ENCODE measurements around the gene PPP1R15A.
A peak's percentile ranks its signal among the peaks of the same experiment; 100 is the strongest.
"Not testable (repeated sequence)": the region's sequence is repeated elsewhere in the genome, so short reads cannot be mapped to it uniquely, and the experiment has no call there.

Gene PPP1R15A

DNA sequence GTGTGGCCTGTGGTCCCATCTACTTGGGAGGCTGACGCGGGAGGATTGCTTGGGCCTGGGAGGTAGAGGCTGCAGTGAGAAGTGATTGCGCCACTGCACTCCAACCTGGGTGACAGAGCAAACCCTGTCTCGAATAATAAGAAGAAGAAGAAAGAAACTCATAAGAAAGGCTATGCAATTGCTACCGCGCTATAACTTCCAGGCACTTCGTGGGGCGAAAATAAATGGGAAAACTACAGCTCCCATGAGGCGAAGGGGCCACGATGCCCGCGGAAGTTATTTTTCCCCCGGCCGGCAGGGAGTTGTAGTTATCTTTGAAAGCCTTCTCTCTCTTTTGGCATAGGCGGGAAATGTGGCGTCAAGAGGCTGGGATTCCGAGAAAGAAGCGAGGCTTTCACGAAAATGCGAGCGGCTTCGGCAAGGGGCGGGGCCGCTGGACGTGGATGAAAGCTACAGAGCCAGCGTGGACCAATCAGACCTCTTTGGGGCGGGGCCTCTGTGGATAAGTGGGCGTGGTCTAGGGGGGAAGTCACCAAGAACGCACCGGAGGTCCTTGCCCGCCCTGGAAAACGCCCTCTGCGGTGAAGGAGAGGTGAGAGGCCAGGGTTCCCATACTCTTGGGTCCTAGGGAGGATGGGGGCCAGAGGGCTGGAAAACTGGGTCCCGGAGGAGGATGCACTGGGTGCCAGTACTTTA, 27.7 kb downstream of the PPP1R15A start, which contains the start of gene NUCB1:
Gene NUCB1 (plus strand): TSS at position 532 of the 696 bp plus-strand sequence. CDS start 485 bp downstream, outside the sequence.
- no peak within 1 kb of the TSS for H3K27ac ChIP-seq (ENCODE audit: low read length)
- H3K27me3 ChIP-seq (ENCODE audit: control insufficient read depth, insufficient read depth, low read length): no peaks in the 10 kb centered on the region
- H3K9me3 ChIP-seq (ENCODE audit: control insufficient read depth, insufficient read depth, low read length): no peaks in the 10 kb centered on the region
- peak within 1 kb of the TSS; percentile 71 for H3K4me3 ChIP-seq (ENCODE audit: low read length)
- H3K36me3 ChIP-seq (ENCODE audit: control insufficient read depth, insufficient read depth, low read length): no peaks in the 10 kb centered on the region
- WGBS (ENCODE audit: insufficient coverage, insufficient read length): no CpG with 5 or more reads among the region's 34 CpGs
- peaks cover 1% of the 10 kb centered on the region; the same call in 1 of the 2 replicates for H3K4me1 ChIP-seq (ENCODE audit: control insufficient read depth, insufficient read depth, low read length)
- DNase-seq (ENCODE audit: low read depth, low spot score): peak; percentile 96

DNA sequence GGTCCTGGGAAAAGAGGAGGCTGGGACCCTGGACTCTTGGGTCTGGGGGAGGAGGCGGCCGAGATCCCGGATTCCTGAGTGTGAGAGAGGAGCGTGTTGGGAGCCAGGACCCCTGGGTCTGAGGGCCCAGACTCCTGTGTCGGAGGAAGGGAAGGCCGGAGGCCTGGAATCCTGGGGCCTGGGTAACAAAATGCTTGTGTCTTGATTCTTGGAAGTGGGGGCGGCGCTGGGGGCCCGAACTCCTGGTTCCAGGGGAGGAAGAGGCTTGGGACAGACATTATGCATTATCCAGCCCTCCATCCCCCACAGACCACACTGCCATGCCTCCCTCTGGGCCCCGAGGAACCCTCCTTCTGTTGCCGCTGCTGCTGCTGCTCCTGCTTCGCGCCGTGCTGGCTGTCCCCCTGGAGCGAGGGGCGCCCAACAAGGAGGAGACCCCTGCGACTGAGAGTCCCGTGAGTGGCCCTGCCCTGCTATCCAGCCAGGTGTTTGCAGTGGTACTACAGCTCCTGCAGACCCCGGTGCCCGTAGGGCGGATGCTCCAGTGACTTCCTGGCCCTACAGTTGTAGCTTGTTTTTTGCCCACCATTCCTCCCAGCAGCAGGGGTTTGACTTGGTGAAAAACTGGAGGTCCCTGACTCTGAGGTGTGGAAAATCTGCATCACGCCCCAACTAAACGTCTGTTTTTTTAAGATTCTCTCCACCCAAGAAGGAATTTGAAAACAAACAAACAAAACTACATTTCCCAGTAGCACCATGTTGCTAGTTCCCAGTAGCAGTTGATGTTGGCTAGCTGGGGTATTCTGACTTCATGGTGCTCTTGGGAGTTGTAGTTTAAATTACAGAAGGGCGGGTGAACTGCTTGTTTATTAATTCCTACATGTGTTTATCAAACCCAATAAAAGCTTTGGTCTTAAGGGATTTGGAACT, 28.5 kb downstream of the PPP1R15A start:
- H3K27ac ChIP-seq (ENCODE audit: low read length): no peak overlapping the region
- peaks cover 6% of the 10 kb centered on the region; the same call in 1 of the 2 replicates for H3K36me3 ChIP-seq (ENCODE audit: control insufficient read depth, insufficient read depth, low read length)
- no peaks in the 10 kb centered on the region for H3K27me3 ChIP-seq (ENCODE audit: control insufficient read depth, insufficient read depth, low read length)
- H3K4me1 ChIP-seq (ENCODE audit: control insufficient read depth, insufficient read depth, low read length): peaks cover 1% of the 10 kb centered on the region; the same call in 1 of the 2 replicates
- no peak for DNase-seq (ENCODE audit: low read depth, low spot score)
- WGBS (ENCODE audit: insufficient coverage, insufficient read length): no CpG with 5 or more reads among the region's 24 CpGs
- H3K4me3 ChIP-seq (ENCODE audit: low read length): peak overlapping the region; percentile 71
- no peaks in the 10 kb centered on the region for H3K9me3 ChIP-seq (ENCODE audit: control insufficient read depth, insufficient read depth, low read length)

DNA sequence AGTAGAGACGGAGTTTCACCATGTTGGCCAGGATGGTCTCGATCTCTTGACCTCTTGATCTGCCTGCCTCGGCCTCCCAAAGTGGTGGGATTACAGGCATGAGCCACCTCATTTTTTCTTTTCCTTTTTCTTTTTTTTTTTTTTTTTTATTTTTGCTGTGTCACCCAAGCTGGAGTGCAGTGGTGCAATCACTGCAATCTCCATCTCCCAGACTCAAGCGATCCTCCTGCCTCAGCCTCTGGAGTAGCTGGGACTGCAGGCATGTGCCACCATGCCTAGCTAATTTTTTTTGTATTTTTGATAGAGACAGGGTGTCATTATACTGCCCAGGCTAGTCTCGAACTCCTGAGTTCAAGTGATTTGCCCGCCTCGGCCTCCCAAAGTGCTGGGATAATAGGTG, 30.1 kb downstream of the PPP1R15A start:
- not testable (repeated sequence) for H3K4me3 ChIP-seq (ENCODE audit: low read length); H3K9me3 ChIP-seq (ENCODE audit: control insufficient read depth, insufficient read depth, low read length); H3K27ac ChIP-seq (ENCODE audit: low read length); H3K36me3 ChIP-seq (ENCODE audit: control insufficient read depth, insufficient read depth, low read length); DNase-seq (ENCODE audit: low read depth, low spot score); H3K27me3 ChIP-seq (ENCODE audit: control insufficient read depth, insufficient read depth, low read length); H3K4me1 ChIP-seq (ENCODE audit: control insufficient read depth, insufficient read depth, low read length)
- WGBS (ENCODE audit: insufficient coverage, insufficient read length): no CpG with 5 or more reads among the region's 7 CpGs

- not testable (repeated sequence) for H3K9me3 ChIP-seq (ENCODE audit: control insufficient read depth, insufficient read depth, low read length); DNase-seq (ENCODE audit: low read depth, low spot score); H3K27me3 ChIP-seq (ENCODE audit: control insufficient read depth, insufficient read depth, low read length); H3K27ac ChIP-seq (ENCODE audit: low read length); H3K4me3 ChIP-seq (ENCODE audit: low read length); H3K4me1 ChIP-seq (ENCODE audit: control insufficient read depth, insufficient read depth, low read length)
- H3K36me3 ChIP-seq (ENCODE audit: control insufficient read depth, insufficient read depth, low read length): peaks cover 13% of the 10 kb centered on the region
Measured at GRCh38 chr19:48903788-48904187, 31.6 kb downstream of the PPP1R15A start.

GRCh38 chr19:48905664-48906063, 33.4 kb downstream of the PPP1R15A start:
- no CpG with 5 or more reads among the region's 14 CpGs for WGBS (ENCODE audit: insufficient coverage, insufficient read length)
- Histone ChIP-seq H3K27ac (ENCODE audit: low read length) (no peak overlapping the region), H3K4me1 (ENCODE audit: control insufficient read depth, insufficient read depth, low read length) (no peaks in the 10 kb centered on the region; the same call in 1 of the 2 replicates), H3K27me3 (ENCODE audit: control insufficient read depth, insufficient read depth, low read length) (no peaks in the 10 kb centered on the region), H3K4me3 (ENCODE audit: low read length) (no peak overlapping the region), H3K9me3 (ENCODE audit: control insufficient read depth, insufficient read depth, low read length) (no peaks in the 10 kb centered on the region), H3K36me3 (ENCODE audit: control insufficient read depth, insufficient read depth, low read length) (peaks cover 14% of the 10 kb centered on the region)
- no peak for DNase-seq (ENCODE audit: low read depth, low spot score)

DNA sequence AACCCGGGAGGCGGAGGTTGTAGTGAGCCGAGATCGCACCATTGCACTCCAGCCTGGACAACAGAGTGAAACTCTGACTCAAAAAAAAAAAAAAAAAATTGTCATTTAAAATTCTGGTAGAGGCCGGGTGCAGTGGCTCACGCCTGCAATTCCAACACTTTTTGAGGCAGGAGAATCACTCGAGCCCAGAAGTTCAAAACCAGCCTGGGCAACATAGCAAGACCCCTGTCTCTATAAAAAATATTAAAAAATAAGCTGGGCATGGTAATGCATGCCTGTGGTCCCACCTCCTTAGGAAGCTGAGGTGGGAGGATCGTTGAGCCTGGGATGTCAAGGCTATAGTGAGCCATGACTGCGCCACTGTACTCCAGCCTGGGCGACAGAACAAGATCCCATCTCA, 34.1 kb downstream of the PPP1R15A start:
- Histone ChIP-seq H3K27ac (ENCODE audit: low read length) (no peak overlapping the region), H3K4me3 (ENCODE audit: low read length) (no peak overlapping the region), H3K9me3 (ENCODE audit: control insufficient read depth, insufficient read depth, low read length) (no peaks in the 10 kb centered on the region), H3K4me1 (ENCODE audit: control insufficient read depth, insufficient read depth, low read length) (no peaks in the 10 kb centered on the region), H3K27me3 (ENCODE audit: control insufficient read depth, insufficient read depth, low read length) (no peaks in the 10 kb centered on the region), H3K36me3 (ENCODE audit: control insufficient read depth, insufficient read depth, low read length) (peaks cover 17% of the 10 kb centered on the region)
- DNase-seq (ENCODE audit: low read depth, low spot score): no peak
- no CpG with 5 or more reads among the region's 10 CpGs for WGBS (ENCODE audit: insufficient coverage, insufficient read length)

DNA sequence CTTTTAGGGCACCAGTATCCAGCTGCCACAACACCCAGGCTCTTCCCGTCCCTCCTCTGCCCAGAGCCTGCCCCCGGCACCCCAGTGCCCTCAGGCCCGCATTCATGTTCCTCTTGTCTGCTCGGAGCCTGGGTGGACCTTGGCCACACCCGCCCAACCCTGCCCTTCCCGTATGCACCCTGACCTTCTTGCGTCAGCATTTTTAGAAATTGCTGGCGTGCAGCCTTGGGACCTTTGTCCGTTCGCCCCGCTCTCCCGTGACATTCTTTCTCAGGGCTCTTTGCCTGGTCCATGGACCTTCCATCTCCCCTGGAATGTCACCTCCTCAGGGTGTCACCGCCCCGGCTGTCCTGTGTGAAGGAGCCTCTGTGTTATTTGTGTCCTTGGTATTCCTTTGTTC, 35.5 kb downstream of the PPP1R15A start:
- no peaks in the 10 kb centered on the region for H3K27me3 ChIP-seq (ENCODE audit: control insufficient read depth, insufficient read depth, low read length)
- no peak for DNase-seq (ENCODE audit: low read depth, low spot score)
- no peak overlapping the region for H3K27ac ChIP-seq (ENCODE audit: low read length)

GRCh38 chr19:48909424-48910077, 37.3 kb downstream of the PPP1R15A start:
- H3K36me3 ChIP-seq (ENCODE audit: control insufficient read depth, insufficient read depth, low read length): peaks cover 32% of the 10 kb centered on the region
- not testable (repeated sequence) for H3K9me3 ChIP-seq (ENCODE audit: control insufficient read depth, insufficient read depth, low read length); H3K4me3 ChIP-seq (ENCODE audit: low read length); DNase-seq (ENCODE audit: low read depth, low spot score); H3K27ac ChIP-seq (ENCODE audit: low read length); H3K27me3 ChIP-seq (ENCODE audit: control insufficient read depth, insufficient read depth, low read length); H3K4me1 ChIP-seq (ENCODE audit: control insufficient read depth, insufficient read depth, low read length)
- WGBS (ENCODE audit: insufficient coverage, insufficient read length): no CpG with 5 or more reads among the region's 11 CpGs

More for the DNA sequence above, 35.5 kb downstream of the PPP1R15A start:
- no CpG with 5 or more reads among the region's 14 CpGs for WGBS (ENCODE audit: insufficient coverage, insufficient read length)
- H3K4me3 ChIP-seq (ENCODE audit: low read length): no peak overlapping the region
- no peaks in the 10 kb centered on the region for H3K4me1 ChIP-seq (ENCODE audit: control insufficient read depth, insufficient read depth, low read length)
- no peaks in the 10 kb centered on the region for H3K9me3 ChIP-seq (ENCODE audit: control insufficient read depth, insufficient read depth, low read length)
- peaks cover 19% of the 10 kb centered on the region for H3K36me3 ChIP-seq (ENCODE audit: control insufficient read depth, insufficient read depth, low read length)

GRCh38 chr19:48910803-48911202, 38.6 kb downstream of the PPP1R15A start:
- H3K9me3 ChIP-seq (ENCODE audit: control insufficient read depth, insufficient read depth, low read length): no peaks in the 10 kb centered on the region
- peaks cover 26% of the 10 kb centered on the region for H3K36me3 ChIP-seq (ENCODE audit: control insufficient read depth, insufficient read depth, low read length)

More at GRCh38 chr19:48910803-48911202, 38.6 kb downstream of the PPP1R15A start:
- WGBS (ENCODE audit: insufficient coverage, insufficient read length): no CpG with 5 or more reads among the region's 2 CpGs
- Histone ChIP-seq H3K27me3 (ENCODE audit: control insufficient read depth, insufficient read depth, low read length) (no peaks in the 10 kb centered on the region), H3K27ac (ENCODE audit: low read length) (no peak overlapping the region), H3K4me1 (ENCODE audit: control insufficient read depth, insufficient read depth, low read length) (no peaks in the 10 kb centered on the region), H3K4me3 (ENCODE audit: low read length) (no peak overlapping the region)
- DNase-seq (ENCODE audit: low read depth, low spot score): no peak
